IPS-NIHi7 (cell line): Measurements from ENCODE around the gene CELF2.

Experiments
- DNase-seq: peaks from one replicate; pipeline ENCODE4 v3.0.0; 2012; ENCODE audit warnings: mixed read lengths; ENCODE audit errors: extremely low spot score

The CELF2 gene

DNA sequence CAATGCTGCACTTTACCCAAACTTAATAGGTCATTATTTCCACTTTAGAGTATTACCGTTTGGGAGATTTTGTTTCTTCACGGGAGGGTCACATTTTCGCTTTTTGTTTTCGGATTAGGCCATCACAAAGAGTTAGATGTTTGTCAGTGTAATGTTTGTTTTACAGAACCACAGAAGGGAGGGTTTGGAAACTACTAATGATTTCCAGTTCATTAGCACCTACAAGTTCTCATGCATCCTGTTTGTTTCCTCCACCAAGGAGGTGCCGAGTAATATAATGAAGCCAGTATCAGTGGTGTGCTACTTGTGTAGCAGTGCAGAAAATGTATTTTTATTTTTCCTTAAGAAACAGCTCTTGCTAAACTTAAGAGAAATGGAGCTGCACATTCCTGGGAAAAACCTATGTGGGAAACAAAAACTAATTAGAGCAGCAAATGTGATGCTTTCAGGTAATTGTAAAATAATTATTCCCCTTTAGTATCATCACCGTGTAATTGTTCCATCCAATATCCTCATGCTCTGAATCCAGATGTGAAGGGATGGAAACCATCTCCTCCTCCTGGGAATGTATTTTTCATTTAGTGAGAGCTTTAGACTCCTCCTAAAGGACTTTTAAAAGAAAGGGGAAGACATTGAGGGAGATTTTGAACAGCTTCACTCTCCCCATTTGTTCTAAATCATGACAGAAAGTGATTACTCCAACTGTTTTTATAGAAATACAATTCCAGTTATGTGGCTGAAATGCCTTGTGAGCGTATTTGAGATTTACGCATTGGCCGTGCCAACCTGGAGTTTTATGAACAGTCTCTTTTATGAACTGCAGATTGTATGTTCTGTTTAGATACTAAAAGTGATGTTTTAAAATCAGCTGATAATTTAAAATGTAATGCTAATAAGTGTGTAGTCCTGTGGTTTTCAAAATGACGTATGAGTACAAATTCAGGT is 5.6 kb downstream of the CELF2 start:
- no peak for DNase-seq

DNA sequence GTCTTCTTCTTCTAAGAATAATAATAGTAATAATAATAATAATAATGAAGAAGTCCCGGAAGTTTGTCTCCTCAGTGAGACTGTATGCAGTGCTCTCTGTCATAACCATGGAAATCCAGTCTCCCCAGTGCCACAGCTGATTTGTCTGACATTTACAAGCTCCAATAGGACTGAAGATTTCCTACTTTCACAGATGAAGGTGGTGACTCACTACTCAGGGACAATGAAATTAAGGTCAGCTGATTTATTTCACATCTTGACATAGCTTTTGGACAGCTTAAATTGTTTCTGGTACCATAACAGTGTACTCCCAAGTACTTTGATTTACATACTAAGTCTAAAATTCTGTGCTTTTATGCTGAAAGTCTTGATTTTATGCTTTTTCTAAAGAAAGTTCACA is 6.9 kb downstream of the CELF2 start:
- no peak for DNase-seq

DNA sequence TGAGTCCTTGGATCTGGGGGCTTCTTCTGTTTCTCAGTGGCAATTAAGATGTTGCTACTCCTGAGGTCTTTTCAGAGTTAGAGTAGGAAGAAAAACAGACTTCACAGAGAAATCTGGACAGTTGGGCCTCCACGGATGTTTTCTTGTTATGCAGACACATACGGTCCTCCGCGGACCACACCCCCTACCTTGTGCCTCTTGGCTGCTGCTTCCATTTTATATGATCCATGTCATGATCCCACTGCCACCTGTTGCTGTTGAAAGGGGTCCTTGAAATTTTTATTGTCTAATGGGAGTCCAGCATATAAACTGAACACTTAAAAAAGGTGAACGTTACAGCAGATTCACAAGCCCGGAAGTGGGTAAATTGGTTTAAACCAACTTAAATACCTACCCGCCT is 8.3 kb downstream of the CELF2 start:
- no peak for DNase-seq

DNA sequence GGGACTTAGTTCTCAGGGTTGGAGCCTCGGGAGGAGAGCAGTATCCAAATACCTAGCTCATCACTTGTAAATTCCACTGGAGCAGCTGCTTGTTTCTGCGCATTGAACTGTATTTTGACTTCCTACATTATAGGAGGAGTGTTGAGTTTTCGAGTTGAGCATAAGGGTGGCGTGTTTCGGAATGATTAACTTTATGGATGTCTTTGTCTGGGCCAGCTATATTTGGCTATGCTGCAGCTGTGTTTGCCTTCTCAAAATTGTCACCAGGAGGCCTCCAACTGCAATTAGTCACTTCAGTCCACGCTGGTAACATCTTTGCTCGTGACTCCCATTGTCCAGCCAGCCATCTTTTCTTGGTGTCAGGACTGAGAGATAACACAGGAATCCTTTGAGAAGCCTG is 9.1 kb downstream of the CELF2 start:
- no peak for DNase-seq

DNA sequence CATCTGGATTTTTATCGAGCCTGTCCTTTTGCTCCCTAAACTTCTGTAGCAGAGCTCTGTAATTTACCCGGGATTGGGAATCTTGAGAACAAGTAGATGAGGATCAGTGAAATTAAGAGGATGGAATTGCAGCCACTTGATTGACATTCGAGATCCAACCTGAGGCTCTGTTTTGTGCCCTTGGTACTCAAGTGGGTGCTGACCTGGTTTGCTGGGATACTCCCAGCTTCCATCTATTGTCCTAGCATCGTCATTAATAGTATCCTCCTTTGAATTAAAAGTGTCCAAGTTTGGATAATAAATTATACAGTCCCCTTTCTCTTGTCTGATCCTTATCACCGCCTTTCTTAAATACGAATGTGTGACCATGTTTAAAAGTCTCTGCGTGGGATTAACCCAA is 17.1 kb downstream of the CELF2 start:
- no peak for DNase-seq

DNA sequence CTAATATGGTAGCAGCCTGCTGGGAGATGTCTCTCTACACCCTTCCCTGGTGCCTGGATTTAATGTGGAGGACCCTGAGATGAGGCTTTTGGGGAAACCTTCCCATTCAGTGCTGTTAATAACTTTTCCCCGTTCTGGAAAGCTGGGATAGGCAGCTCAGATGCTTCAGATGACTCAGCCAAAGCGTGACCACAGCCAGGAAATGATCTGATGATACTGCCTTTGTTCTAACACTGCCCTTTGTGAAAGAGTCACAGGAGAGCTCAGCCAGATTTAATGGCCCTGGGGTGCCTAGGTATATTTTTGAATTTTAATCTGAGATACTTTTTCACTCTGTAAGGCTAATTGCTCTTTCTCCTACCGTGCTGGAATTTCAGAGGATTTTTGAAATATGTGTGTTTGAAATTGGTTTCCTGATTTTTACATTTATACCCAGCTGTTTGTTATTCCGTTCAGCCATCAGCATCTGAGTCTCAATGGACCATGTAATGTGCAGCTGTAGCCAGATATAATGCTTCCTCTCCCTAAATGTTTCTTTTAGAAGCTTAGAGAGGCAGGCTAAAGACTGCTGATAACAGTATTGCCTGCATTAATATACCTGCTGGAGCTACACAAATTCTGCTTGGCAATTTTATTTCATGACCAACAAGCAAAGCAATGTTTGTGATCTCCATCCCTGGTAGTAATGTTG is 17.8 kb downstream of the CELF2 start:
- DNase-seq: peak; percentile 59

DNA sequence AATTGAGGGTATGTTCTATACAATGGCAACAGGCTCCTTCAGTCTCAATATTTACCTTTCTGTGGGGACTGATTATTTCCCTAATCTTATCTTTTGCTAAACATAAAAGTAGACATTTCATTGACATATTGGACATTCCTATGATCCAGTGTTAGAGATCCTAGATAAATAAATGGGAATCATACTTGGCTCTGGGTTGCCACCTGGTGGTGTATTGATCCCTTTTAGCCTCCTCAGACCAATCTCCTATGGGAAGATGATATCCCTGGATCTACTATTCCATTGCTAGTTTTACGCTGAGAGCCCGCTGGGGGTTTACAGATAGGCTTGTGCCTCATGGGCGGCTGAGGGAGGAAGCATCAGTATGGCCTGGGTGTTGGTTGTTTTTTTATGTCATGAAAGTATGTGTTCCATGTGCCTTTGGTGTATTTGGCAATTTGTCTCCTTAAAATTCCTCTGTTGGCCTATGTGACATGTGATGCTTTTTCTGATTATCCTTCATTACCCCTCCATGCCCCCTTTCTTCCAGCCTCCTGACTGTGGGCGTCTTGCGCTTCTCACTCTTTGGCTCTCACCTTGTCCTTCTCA is 18.8 kb downstream of the CELF2 start:
- DNase-seq: peak; percentile 67

DNA sequence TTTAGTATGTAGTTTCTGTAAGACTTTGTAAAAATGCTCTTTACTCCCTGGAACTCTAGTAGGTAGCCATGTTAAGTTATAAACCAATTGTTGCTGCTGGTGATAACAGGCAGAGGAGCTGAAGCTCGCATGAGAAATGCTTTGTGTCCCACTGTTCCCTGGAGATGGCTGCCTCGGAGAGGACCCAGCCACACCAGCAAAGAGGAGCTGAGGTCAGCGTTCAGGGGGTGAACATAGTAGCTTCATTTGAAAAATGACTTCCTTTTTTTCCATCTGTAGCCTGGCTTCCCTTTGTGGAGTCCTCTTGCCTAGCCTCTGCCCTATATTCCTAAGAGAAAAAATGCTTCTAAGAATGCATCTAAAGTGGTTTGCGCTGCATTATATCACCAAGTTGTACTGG is 20.3 kb downstream of the CELF2 start:
- no peak for DNase-seq

DNA sequence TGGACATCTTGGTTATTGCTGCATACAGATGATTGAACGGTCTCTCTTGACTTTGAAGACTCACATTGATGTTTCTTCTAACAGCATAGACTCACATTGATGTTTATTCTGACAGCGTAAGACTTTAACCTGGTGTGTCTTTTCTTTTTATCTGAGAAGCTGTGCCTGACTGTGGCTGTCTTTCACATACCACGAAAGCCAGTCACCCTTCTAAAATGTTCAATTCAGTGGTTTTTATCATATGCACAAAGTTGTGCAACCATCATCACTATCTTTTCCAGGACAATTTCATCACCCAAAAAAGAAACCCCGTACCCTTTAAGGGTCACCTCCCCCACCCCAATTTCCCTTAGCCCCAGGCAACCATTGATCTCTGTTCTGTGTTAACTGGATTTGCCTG is 24.7 kb downstream of the CELF2 start:
- DNase-seq: no peak

DNA sequence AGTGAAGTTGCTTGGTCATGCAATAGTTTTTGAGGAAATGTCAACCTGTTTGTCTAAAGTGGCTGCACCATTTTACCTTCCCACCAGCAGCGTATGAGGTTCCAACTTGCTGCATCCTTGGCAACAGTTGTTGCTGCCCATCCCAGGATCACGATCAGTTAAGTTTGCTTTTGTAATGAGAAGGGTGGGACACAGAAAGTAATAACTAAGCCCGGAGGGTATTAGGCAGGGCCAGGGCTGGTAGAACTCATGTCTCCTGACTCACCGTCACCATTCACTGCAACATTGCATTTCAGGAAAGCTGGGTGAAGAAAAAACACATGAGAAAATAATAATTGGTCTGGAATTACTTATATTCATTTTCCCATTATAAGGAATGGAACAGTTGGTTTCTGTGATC is 25.4 kb downstream of the CELF2 start:
- no peak for DNase-seq

DNA sequence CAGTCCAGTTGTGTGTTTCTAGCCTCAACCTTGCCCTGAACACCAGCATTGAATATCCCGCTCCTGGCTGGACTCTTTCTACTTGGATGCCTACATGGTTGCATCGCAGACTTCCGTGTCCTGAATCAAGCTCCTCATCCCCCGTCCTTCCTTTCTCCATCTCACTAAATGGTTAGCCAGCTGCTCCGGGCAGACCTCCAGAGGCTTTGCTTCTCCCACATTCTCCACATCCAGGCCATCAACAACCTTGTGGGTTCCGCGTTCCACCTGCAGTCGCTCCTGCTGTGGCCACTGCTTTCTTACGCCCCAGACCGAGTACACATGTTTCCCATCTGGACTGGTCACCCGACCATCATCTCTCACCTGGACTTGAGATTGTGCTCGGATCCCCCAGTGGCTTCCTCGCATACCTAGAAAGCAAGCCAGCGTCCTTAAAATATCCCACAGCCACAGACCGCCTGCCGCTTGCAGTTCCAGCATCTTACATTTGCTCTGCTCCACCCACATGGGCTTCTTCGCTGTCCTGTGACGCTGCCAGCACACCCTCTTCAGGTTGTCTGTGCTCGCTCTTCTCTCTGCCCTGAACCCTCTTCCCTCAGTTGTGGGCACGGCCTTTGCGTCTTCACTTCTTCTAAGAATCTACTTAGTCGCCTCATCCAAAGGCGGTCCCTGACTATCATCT is 25.9 kb downstream of the CELF2 start:
- no peak for DNase-seq

DNA sequence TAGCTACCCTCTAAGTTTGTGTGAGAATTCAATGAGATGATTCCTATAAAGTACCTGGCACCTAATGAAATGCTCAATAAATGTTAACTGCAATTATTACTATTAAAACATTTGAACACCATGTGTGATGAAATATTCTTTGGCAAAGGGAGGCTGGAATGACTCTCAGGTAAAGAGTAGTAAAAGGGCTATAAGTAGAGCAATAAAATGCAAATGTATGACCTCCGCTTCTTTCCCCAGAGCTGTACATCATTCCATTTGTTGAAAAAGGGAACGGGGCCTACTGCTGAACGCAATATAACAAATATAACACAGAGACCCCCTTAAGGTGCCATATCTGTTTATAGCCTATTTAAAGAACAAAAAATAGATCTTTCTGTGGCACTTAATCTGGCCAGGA is 27.8 kb downstream of the CELF2 start:
- DNase-seq: no peak

DNA sequence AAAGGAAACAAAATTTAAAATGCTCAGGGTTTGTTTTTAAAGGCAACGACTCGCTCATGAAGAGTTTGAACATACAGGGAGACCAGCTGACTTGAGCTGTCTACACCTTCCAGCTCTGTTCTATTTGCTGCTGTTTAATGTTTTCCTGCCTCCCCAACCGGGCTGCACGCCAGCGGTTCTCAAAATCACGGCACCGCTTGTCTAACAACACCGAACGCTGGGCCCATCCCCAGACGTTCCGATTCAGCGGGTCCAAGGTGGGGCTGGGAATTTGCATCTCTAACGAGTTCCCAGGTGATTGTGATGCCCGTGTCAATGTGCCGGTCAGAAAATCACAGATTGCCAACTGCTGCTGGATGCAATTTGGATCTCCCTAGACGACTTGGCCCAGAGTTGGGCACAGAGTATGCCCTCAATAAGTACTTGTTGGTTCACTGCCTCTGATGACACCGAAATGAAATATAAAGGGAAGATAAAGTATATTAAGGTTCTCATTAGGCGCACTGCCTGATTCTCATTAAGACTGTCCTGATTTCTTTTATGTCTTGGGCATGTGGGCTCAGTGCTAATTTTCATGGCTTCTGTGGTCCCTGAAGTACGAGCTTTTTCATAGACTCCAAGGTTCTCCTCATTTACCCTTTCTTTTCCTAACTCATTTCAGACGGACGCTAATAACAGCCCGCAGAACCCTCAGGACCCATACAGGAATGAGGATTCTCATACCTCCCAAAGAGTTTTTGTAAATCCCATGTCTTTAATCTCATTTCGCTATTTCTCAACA is 28.5 kb downstream of the CELF2 start:
- DNase-seq: no peak

DNA sequence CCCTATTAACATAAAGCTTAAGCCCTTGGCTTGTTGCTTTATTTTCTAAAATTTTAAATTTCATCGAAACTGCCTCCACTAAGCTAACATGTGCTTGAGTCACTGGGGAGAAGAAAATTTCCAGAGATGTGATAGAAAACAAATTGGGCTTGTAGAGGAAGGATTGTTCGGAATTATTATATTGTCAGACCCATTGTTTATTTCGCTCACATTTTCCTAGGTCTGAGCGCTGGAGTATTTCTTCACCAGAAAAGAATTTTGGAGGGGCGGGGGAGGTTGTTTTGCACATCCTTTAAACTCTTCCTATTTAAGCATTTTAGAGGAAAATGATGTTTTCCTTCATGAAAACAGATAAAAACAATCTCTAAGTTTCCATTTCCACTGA is 29.1 kb downstream of the CELF2 start:
- no peak for DNase-seq

DNA sequence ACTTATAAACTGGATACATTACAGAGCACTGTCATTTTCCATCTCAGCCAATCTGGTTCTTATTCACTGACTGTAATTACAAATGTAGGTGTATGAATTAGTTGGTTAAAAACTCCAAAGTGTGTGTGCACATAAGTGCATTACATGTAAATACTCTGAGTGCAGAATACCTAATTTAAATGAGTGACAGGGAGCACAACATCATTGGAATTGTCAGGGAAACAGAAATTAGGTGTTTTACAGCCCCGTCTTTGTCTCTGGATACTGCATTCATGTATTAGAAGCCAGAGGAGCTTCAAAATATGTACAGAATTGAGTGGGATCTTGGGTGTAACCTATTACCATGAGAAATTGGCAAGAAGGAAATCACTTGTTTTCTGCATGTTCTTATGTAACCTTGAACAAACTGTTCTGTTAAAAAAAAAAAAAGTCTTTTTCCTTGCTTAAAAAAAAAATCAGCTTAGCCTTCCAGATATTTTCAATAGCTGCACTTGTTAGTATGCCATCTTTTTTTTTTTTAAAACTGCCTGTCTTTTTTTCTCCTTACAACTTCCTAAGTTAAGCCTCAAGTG is 31.1 kb downstream of the CELF2 start:
- no peak for DNase-seq

DNA sequence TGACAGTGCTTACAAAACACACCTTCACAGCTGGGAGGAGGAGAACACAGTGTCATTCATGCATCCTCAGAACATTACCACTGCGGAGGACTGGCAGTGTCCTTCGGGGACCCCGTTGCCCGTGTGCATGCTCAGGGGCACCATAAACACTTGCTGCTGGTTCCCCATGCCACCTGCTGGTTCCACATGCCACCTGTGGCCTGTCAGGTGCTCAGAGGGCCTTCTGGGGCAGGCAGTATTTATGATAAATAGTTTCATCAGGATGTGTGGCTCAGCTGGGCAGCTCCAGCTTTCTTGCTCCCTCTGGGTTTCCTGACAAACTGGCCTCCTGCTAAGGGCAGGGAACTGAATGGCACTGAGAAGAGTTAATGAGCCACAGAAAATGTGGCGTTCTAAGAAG is 32.1 kb downstream of the CELF2 start:
- no peak for DNase-seq

DNA sequence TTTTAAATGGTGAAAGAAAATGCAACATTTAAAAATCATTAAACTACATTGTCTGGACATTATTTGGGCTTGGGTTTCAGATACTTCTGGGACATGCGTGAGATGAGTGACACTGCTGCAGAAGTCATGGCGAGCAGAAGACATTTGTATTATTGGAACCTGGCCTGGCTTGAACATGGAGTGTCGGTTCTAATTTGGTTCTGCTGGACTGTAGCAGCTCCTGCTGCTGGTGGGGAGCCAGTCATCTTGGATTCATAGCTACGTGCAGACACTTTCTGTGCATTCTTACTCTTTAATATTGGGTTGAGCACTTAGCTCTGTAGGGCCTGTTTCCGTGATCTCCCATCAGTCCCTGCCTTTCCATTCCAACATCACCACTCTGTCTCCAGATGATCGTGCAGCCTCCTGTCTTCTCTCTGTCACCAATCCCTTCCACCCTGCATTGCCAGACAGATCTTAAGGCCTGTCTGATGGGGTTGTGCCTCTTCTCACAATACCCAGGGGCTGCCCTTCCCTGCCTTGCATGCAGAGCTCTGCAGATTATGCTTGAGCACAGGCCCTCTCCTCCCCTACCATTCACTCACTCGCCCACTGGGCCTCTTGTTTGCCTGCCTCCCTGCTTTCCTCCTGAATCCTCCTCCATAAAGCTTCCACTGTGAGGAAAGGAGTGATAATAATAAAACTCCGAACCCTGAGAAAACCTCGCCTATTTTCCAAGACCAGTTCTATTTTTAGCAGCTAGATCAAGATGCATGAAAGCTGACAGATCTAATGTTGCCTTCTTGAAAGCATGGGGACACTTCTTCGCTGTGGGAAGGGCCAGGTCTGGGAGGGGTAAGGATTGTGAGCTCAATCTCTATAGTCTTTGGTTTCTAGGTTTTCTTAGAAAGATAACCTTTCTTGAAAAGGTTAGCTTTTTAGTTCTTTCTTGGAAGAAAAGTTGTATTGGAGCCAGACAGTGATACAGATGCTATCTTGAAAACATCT is 32.9 kb downstream of the CELF2 start:
- no peak for DNase-seq

DNA sequence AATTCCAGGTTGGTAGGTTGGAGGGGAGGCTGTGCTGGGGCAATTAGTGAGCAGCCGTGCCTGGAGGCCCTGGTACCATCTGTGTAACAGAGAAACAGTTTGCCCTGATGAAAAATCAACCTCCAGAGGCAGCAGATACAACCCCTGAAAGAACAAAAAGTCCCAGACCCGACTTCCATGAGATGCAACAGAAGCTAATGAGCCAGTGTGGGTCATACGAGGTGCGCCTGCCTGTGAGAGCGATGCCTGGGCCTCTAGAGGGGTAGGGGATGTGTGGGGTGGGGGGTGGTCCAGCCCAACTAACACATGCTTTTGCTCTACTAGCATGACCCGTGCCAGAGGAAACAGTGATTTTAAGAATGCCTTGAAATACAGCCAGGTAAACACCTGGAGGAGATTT is 39.3 kb downstream of the CELF2 start:
- no peak for DNase-seq

DNA sequence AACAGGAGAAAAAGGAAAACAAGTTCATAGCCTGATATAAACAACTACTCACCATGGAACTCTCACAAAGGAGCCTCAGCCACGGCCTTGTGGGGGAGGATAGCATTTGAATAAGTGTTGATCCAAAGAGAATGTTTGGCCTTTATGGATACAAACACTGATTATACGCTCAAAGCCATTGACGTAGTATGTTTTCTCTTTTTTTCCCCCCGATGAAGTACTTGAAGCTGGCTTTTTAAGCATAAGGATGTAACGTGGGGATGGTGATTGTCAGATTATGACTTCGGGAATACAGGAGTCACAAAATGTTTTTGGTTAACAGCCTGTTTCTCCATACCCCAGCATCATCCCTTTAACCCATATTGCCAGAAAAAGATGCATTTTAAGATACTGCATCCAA is 39.8 kb downstream of the CELF2 start:
- no peak for DNase-seq

DNA sequence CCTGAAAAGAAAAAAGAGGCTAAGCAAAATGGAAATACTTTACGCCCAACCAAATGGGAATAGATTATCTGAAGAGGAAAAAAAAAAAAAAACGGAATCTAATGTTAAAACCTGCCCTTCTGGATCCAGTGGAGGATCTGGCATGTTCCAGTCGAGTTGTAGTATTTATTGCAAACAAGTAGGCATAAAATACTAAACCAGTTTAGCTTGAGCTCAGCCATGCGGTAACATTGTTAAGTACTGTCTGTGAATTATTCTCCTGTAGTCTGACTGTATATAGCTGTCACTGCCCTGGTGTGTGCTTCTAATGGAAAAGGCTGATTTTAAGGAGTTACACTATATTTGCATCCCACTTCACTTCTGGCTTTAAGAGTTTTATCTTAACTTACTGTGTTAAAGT is 40.3 kb downstream of the CELF2 start:
- no peak for DNase-seq
